ENCODE data around the gene TPRG1L.
"Not testable (repeated sequence)": the region's sequence is repeated elsewhere in the genome, so short reads cannot be mapped to it uniquely, and the experiment has no call there.

TPRG1L gene

GRCh38 chr1:3580231-3580630 is 44.6 kb upstream of the TPRG1L start:
- no peak overlapping the region for H2AK5ac ChIP-seq (ENCODE audit: low read length, severe bottlenecking)
- WGBS, result 79% methylated on average over 7 of the region's 9 CpGs

GRCh38 chr1:3581296-3582036 is 43.3 kb upstream of the TPRG1L start:
- H3K23ac ChIP-seq (ENCODE audit: low read length in 2 of 2), result no peak overlapping the region
- no peak overlapping the region for H3K18ac ChIP-seq (ENCODE audit: low read depth in 1 of 2, low read length in 2 of 2)
- WGBS, result 66% methylated on average over 16 of the region's 16 CpGs
- H2BK5ac ChIP-seq (ENCODE audit: low read depth, low read length, poor library complexity, severe bottlenecking), result no peak overlapping the region
- no peak overlapping the region for H4K8ac ChIP-seq (ENCODE audit: low read length)
- no peak overlapping the region for H2AFZ ChIP-seq (ENCODE audit: low read depth, low read length)
- no peak overlapping the region for H3K14ac ChIP-seq (ENCODE audit: low read length in 2 of 2)
- H3K27ac ChIP-seq (ENCODE audit: low read length, poor library complexity, severe bottlenecking), result no peak overlapping the region
- no peak overlapping the region for H3K4me2 ChIP-seq (ENCODE audit: low read length, poor library complexity, severe bottlenecking)
- H3K9me3 ChIP-seq (ENCODE audit: control insufficient read depth, low read length), result no peaks in the 10 kb centered on the region
- no peak overlapping the region for H2BK120ac ChIP-seq (ENCODE audit: low read depth, low read length)
- DNase-seq, result no peak
- no peaks in the 10 kb centered on the region for H3K36me3 ChIP-seq (ENCODE audit: control insufficient read depth in 1 of 2, insufficient read depth in 2 of 2, low read depth in 1 of 2, low read length in 2 of 2)
- no peak overlapping the region for H2BK15ac ChIP-seq (ENCODE audit: low read depth, poor library complexity, severe bottlenecking)
- no peak overlapping the region for H2AK5ac ChIP-seq (ENCODE audit: low read length, severe bottlenecking)
- no peak overlapping the region for H2BK12ac ChIP-seq (ENCODE audit: low read length in 2 of 2)
- H3K4me3 ChIP-seq (ENCODE audit: insufficient read depth in 1 of 2, low read depth in 1 of 2, low read length in 2 of 2), result no peak overlapping the region
- H3K9ac ChIP-seq (ENCODE audit: low read length), result no peak overlapping the region
- H3K4me1 ChIP-seq (ENCODE audit: control insufficient read depth, insufficient read depth, low read depth, low read length), result peaks cover 1% of the 10 kb centered on the region
- H3K27me3 ChIP-seq (ENCODE audit: control insufficient read depth in 1 of 2, insufficient read depth in 1 of 2, low read length in 2 of 2), result peaks cover 9 to 29% of the 10 kb centered on the region in 2 experiments
- no peaks in the 10 kb centered on the region for H3K79me1 ChIP-seq (replicated peaks; ENCODE audit: low read length, poor library complexity, severe bottlenecking)
- no peak overlapping the region for H4K91ac ChIP-seq (ENCODE audit: low read length)
- no peak overlapping the region for H3K4ac ChIP-seq (ENCODE audit: low read depth in 1 of 2, low read length in 2 of 2)

More at GRCh38 chr1:3580231-3580630, 44.6 kb upstream of the TPRG1L start:
- H3K23ac ChIP-seq (ENCODE audit: low read length in 2 of 2), result no peak overlapping the region
- no peak overlapping the region for H3K4me2 ChIP-seq (ENCODE audit: low read length, poor library complexity, severe bottlenecking)
- H3K18ac ChIP-seq (ENCODE audit: low read depth in 1 of 2, low read length in 2 of 2), result no peak overlapping the region
- H3K9ac ChIP-seq (ENCODE audit: low read length), result no peak overlapping the region
- no peak overlapping the region for H2BK15ac ChIP-seq (ENCODE audit: low read depth, poor library complexity, severe bottlenecking)
- no peak overlapping the region for H2BK5ac ChIP-seq (ENCODE audit: low read depth, low read length, poor library complexity, severe bottlenecking)
- no peaks in the 10 kb centered on the region for H3K9me3 ChIP-seq (ENCODE audit: control insufficient read depth, low read length)
- H2BK120ac ChIP-seq (ENCODE audit: low read depth, low read length), result no peak overlapping the region
- no peak overlapping the region for H3K14ac ChIP-seq (ENCODE audit: low read length in 2 of 2)
- no peak for DNase-seq
- no peak overlapping the region for H3K4ac ChIP-seq (ENCODE audit: low read depth in 1 of 2, low read length in 2 of 2)
- no peak overlapping the region for H2BK12ac ChIP-seq (ENCODE audit: low read length in 2 of 2)
- no peak overlapping the region for H4K91ac ChIP-seq (ENCODE audit: low read length)
- H3K4me1 ChIP-seq (ENCODE audit: control insufficient read depth, insufficient read depth, low read depth, low read length), result peaks cover 1% of the 10 kb centered on the region
- H2AFZ ChIP-seq (ENCODE audit: low read depth, low read length), result no peak overlapping the region
- H3K36me3 ChIP-seq (ENCODE audit: control insufficient read depth in 1 of 2, insufficient read depth in 2 of 2, low read depth in 1 of 2, low read length in 2 of 2), result no peaks in the 10 kb centered on the region
- peaks cover 9 to 29% of the 10 kb centered on the region in 2 experiments for H3K27me3 ChIP-seq (ENCODE audit: control insufficient read depth in 1 of 2, insufficient read depth in 1 of 2, low read length in 2 of 2)
- no peak overlapping the region for H4K8ac ChIP-seq (ENCODE audit: low read length)
- H3K4me3 ChIP-seq (ENCODE audit: insufficient read depth in 1 of 2, low read depth in 1 of 2, low read length in 2 of 2), result no peak overlapping the region
- no peak overlapping the region for H3K27ac ChIP-seq (ENCODE audit: low read length, poor library complexity, severe bottlenecking)
- no peaks in the 10 kb centered on the region for H3K79me1 ChIP-seq (replicated peaks; ENCODE audit: low read length, poor library complexity, severe bottlenecking)

- WGBS, result 78% methylated on average over 14 of the region's 21 CpGs
These were observed 41.1 kb upstream of the TPRG1L start for GRCh38 chr1:3583751-3584150.

GRCh38 chr1:3584915-3585314 is 39.9 kb upstream of the TPRG1L start:
- DNase-seq, result no peak
- H4K91ac ChIP-seq (ENCODE audit: low read length), result no peak overlapping the region
- H3K14ac ChIP-seq (ENCODE audit: low read length in 2 of 2), result no peak overlapping the region
- H3K27ac ChIP-seq (ENCODE audit: low read length, poor library complexity, severe bottlenecking), result no peak overlapping the region
- no peak overlapping the region for H3K23ac ChIP-seq (ENCODE audit: low read length in 2 of 2)
- H3K27me3 ChIP-seq (ENCODE audit: control insufficient read depth in 1 of 2, insufficient read depth in 1 of 2, low read length in 2 of 2), result peaks cover 8 to 35% of the 10 kb centered on the region in 2 experiments
- no peak overlapping the region for H3K18ac ChIP-seq (ENCODE audit: low read depth in 1 of 2, low read length in 2 of 2)
- 90% methylated on average over 7 of the region's 7 CpGs for WGBS
- no peaks in the 10 kb centered on the region for H3K79me1 ChIP-seq (replicated peaks; ENCODE audit: low read length, poor library complexity, severe bottlenecking)
- H3K4me2 ChIP-seq (ENCODE audit: low read length, poor library complexity, severe bottlenecking), result no peak overlapping the region
- peaks cover 1% of the 10 kb centered on the region for H3K4me1 ChIP-seq (ENCODE audit: control insufficient read depth, insufficient read depth, low read depth, low read length)
- H4K8ac ChIP-seq (ENCODE audit: low read length), result no peak overlapping the region
- H3K9ac ChIP-seq (ENCODE audit: low read length), result no peak overlapping the region
- no peak overlapping the region for H3K4me3 ChIP-seq (ENCODE audit: insufficient read depth in 1 of 2, low read depth in 1 of 2, low read length in 2 of 2)
- no peak overlapping the region for H2AK5ac ChIP-seq (ENCODE audit: low read length, severe bottlenecking)
- H3K9me3 ChIP-seq (ENCODE audit: control insufficient read depth, low read length), result no peaks in the 10 kb centered on the region
- H3K4ac ChIP-seq (ENCODE audit: low read depth in 1 of 2, low read length in 2 of 2), result no peak overlapping the region
- no peak overlapping the region for H2BK15ac ChIP-seq (ENCODE audit: low read depth, poor library complexity, severe bottlenecking)
- no peak overlapping the region for H2AFZ ChIP-seq (ENCODE audit: low read depth, low read length)
- H3K36me3 ChIP-seq (ENCODE audit: control insufficient read depth in 1 of 2, insufficient read depth in 2 of 2, low read depth in 1 of 2, low read length in 2 of 2), result no peaks in the 10 kb centered on the region
- H2BK5ac ChIP-seq (ENCODE audit: low read depth, low read length, poor library complexity, severe bottlenecking), result no peak overlapping the region
- H2BK12ac ChIP-seq (ENCODE audit: low read length in 2 of 2), result no peak overlapping the region
- no peak overlapping the region for H2BK120ac ChIP-seq (ENCODE audit: low read depth, low read length)

More at GRCh38 chr1:3583751-3584150, 41.1 kb upstream of the TPRG1L start:
- H2BK120ac ChIP-seq (ENCODE audit: low read depth, low read length); H3K4me1 ChIP-seq (ENCODE audit: control insufficient read depth, insufficient read depth, low read depth, low read length); H2AK5ac ChIP-seq (ENCODE audit: low read length, severe bottlenecking); DNase-seq; H3K18ac ChIP-seq (ENCODE audit: low read depth in 1 of 2, low read length in 2 of 2); H2BK5ac ChIP-seq (ENCODE audit: low read depth, low read length, poor library complexity, severe bottlenecking); H3K9ac ChIP-seq (ENCODE audit: low read length); H3K79me1 ChIP-seq (replicated peaks; ENCODE audit: low read length, poor library complexity, severe bottlenecking); H3K14ac ChIP-seq (ENCODE audit: low read length in 2 of 2); H3K4ac ChIP-seq (ENCODE audit: low read depth in 1 of 2, low read length in 2 of 2); H4K91ac ChIP-seq (ENCODE audit: low read length); H3K36me3 ChIP-seq (ENCODE audit: control insufficient read depth in 1 of 2, insufficient read depth in 2 of 2, low read depth in 1 of 2, low read length in 2 of 2); H3K4me2 ChIP-seq (ENCODE audit: low read length, poor library complexity, severe bottlenecking); H2BK15ac ChIP-seq (ENCODE audit: low read depth, poor library complexity, severe bottlenecking); H3K9me3 ChIP-seq (ENCODE audit: control insufficient read depth, low read length); H2AFZ ChIP-seq (ENCODE audit: low read depth, low read length); H3K23ac ChIP-seq (ENCODE audit: low read length in 2 of 2); H3K27ac ChIP-seq (ENCODE audit: low read length, poor library complexity, severe bottlenecking); H3K4me3 ChIP-seq (ENCODE audit: insufficient read depth in 1 of 2, low read depth in 1 of 2, low read length in 2 of 2); H2BK12ac ChIP-seq (ENCODE audit: low read length in 2 of 2): not testable (repeated sequence)
- H3K27me3 ChIP-seq (ENCODE audit: control insufficient read depth in 1 of 2, insufficient read depth in 1 of 2, low read length in 2 of 2), result peaks cover 5 to 28% of the 10 kb centered on the region in 2 experiments
- peak overlapping the region; percentile 27 for H4K8ac ChIP-seq (ENCODE audit: low read length)

Measured in mesenchymal stem cell (in vitro differentiated cells and primary cell).